ENCODE data around the gene SRSF5.

GRCh38 chr14:69763761-69764510, 3.0 kb upstream of the SRSF5 start:
- TF ChIP-seq POLR2A (IDR thresholded peaks at IDR 0.05; ENCODE audit: low read depth, low read length) (no peak), MAX (IDR thresholded peaks at IDR 0.05; ENCODE audit: insufficient read depth, insufficient read length) (no peak)

All from endothelial cell of umbilical vein (primary cell).